IMR-90 (cell line): ENCODE data around the gene ITGB1BP1.

Source experiments
- CEBPB ChIP-seq: IDR thresholded peaks from 2 replicates; pipeline ENCODE4 v1.6.1; 2012; ENCODE audit warnings: low read depth, low read length, improper control_type of control experiment
- CHD1 ChIP-seq: IDR thresholded peaks from 2 replicates; pipeline ENCODE4 v1.6.1; 2012; ENCODE audit warnings: low read depth, low read length, improper control_type of control experiment
- CTCF ChIP-seq: conservative IDR thresholded peaks from 2 replicates; pipeline ENCODE4 v1.5.1; 2012; ENCODE audit warnings: mild to moderate bottlenecking, low read depth, low read length, improper control_type of control experiment
- ELK1 ChIP-seq: fragments of 150-350 bp; IDR thresholded peaks from 2 replicates; pipeline ENCODE4 v1.6.1; 2016; ENCODE audit warnings: low read depth, mild to moderate bottlenecking, low read length, moderate library complexity, borderline replicate concordance
- FOS ChIP-seq: fragments of 150-350 bp; IDR thresholded peaks from 2 replicates; pipeline ENCODE4 v1.6.1; 2016; ENCODE audit warnings: low read depth, low read length
- MAFK ChIP-seq: IDR thresholded peaks from 2 replicates; pipeline ENCODE4 v1.6.1; 2012; ENCODE audit warnings: low read depth, low read length, improper control_type of control experiment
- POLR2A ChIP-seq: IDR thresholded peaks from 2 replicates; pipeline ENCODE4 v1.6.1; 2012; ENCODE audit warnings: mild to moderate bottlenecking, low read depth, low read length
- RAD21 ChIP-seq: IDR thresholded peaks from 2 replicates; pipeline ENCODE4 v1.6.1; 2012; ENCODE audit warnings: low read length, improper control_type of control experiment
- RFX5 ChIP-seq: IDR thresholded peaks from 2 replicates; pipeline ENCODE4 v1.8.0; 2012; ENCODE audit warnings: low read depth, mild to moderate bottlenecking, low read length, moderate library complexity
- SMC3 ChIP-seq: fragments of 150-350 bp; IDR thresholded peaks from 2 replicates; pipeline ENCODE4 v1.6.1; 2016; ENCODE audit warnings: low read depth, mild to moderate bottlenecking, antibody characterized with exemption, low read length, moderate library complexity
- USF2 ChIP-seq: fragments of 150-350 bp; IDR thresholded peaks from 2 replicates; pipeline ENCODE4 v1.6.1; 2017; ENCODE audit warnings: mild to moderate bottlenecking, antibody characterized with exemption, low read length, low read depth

- TF ChIP-seq CTCF (no peak), POLR2A (no peak), RAD21 (no peak), USF2 (no peak), ELK1 (no peak), CEBPB (no peak), FOS (no peak), RFX5 (no peak), CHD1 (no peak), MAFK (no peak), SMC3 (no peak)
Observed at GRCh38 chr2:9467687-9468086, 44.4 kb upstream of the ITGB1BP1 start.
